CD4-positive, alpha-beta T cell treated with Interleukin-6 for 4 hours (primary cell): ENCODE measurements around the gene DGKA.
"Not testable (repeated sequence)": the region's sequence is repeated elsewhere in the genome, so short reads cannot be mapped to it uniquely, and the experiment has no call there.

Source experiments
- DNase-seq: peaks from one replicate; pipeline ENCODE4 v3.0.0-alpha.2; 2020; ENCODE audit warnings: mixed read lengths

Gene DGKA

GRCh38 chr12:55930771-55931316 lies at the start of gene DGKA:
Gene DGKA (plus strand): TSS chr12:55931162. CDS start chr12:55936504, 5,342 bp downstream.
- peak; percentile 90 for DNase-seq

GRCh38 chr12:55885113-55885512 lies 45.8 kb upstream of the DGKA start:
- no peak for DNase-seq

- no peak for DNase-seq
Observed at GRCh38 chr12:55891310-55891709, 39.7 kb upstream of the DGKA start.

- DNase-seq: no peak
Observed at GRCh38 chr12:55893723-55894122, 37.2 kb upstream of the DGKA start.

GRCh38 chr12:55899082-55899481 lies 31.9 kb upstream of the DGKA start:
- peak; percentile 7 for DNase-seq

GRCh38 chr12:55901881-55902490 lies 29.0 kb upstream of the DGKA start:
- no peak for DNase-seq

GRCh38 chr12:55906056-55906455 lies 24.9 kb upstream of the DGKA start:
- no peak for DNase-seq

- no peak for DNase-seq
Observed at GRCh38 chr12:55908726-55909512, 22.0 kb upstream of the DGKA start.

- no peak for DNase-seq
Observed at GRCh38 chr12:55909513-55909884, 21.5 kb upstream of the DGKA start.

- DNase-seq: no peak
Observed at GRCh38 chr12:55912908-55913307, 18.1 kb upstream of the DGKA start.

- DNase-seq: no peak
Observed at GRCh38 chr12:55915482-55915859, 15.5 kb upstream of the DGKA start.

GRCh38 chr12:55919032-55919431 lies 11.9 kb upstream of the DGKA start:
- DNase-seq: not testable (repeated sequence)

GRCh38 chr12:55922126-55922525 lies 8.8 kb upstream of the DGKA start:
- no peak for DNase-seq

- not testable (repeated sequence) for DNase-seq
Observed at GRCh38 chr12:55923648-55924047, 7.3 kb upstream of the DGKA start.

GRCh38 chr12:55925371-55925770 lies 5.6 kb upstream of the DGKA start:
- no peak for DNase-seq

- no peak for DNase-seq
Observed at GRCh38 chr12:55925870-55926737, 4.9 kb upstream of the DGKA start.

GRCh38 chr12:55926738-55927587 lies 4.0 kb upstream of the DGKA start:
- peak; percentile 93 for DNase-seq

- peak; percentile 78 for DNase-seq
Observed at GRCh38 chr12:55927588-55928502, 3.1 kb upstream of the DGKA start, which contains the start of gene PYM1. Gene PYM1 (minus strand): TSS chr12:55927894. CDS start chr12:55927761, 133 bp downstream.

GRCh38 chr12:55929306-55929791 lies 1.6 kb upstream of the DGKA start:
- peak; percentile 94 for DNase-seq

- peak; percentile 24 for DNase-seq
Observed at GRCh38 chr12:55931317-55931779, 386 bp downstream of the DGKA start.
